Cardiac fibroblast (primary cell): ENCODE measurements around the gene GNG11.
"Not testable (repeated sequence)": the region's sequence is repeated elsewhere in the genome, so short reads cannot be mapped to it uniquely, and the experiment has no call there.

Experiments used
- DNase-seq, 2 donors: peaks; one replicate each; pipeline versions ENCODE4 v3.0.0 to v3.0.0-alpha.2; 2010; ENCODE audit warnings: low read depth in 2 of 2
- H3K4me3 ChIP-seq, 2 donors: replicated peaks in 1 of 2; 1 replicate in 1 of 2; 2 replicates in 1 of 2; pipeline ENCODE4 v1.5.1; 2011; ENCODE audit warnings: low read depth in 2 of 2, low read length in 2 of 2, mild to moderate bottlenecking in 2 of 2, moderate library complexity in 1 of 2
- TF ChIP-seq, protein P1 (sequence below): IDR thresholded peaks from one replicate; pipeline ENCODE4 v1.5.1; 2011; ENCODE audit warnings: low read depth, mild to moderate bottlenecking, low read length, inconsistent platforms

GNG11 gene

DNA sequence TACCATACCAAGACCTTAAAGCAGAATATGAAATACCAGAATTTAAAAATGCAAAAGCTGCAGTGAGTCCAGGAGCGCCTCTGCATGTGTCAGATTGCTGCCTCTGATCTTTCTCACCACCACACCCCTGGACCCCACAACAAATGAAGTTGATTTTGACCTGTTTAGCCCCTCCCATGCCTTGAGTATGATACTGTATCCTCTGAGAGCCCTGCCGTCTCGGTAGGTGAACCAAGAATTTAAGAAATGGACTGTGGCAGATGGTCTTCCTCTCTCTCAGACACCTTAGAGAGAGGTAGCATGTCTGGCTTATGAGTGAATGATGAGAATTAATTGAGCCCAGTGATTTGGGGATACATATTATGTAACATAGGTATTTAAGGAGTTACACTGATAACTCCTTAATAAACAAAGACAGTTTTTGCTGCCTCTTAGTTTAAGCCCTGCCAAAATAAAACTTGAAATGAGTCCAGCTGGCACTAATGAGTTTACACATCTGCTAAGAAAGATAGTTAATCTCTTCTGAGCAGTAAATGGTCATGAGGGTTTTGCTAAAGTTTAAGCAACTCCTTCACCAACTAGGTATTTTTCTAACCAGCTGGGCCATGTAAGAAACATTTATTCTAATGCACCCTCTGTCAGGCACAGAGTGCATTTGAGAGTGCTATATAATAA lies 26.4 kb upstream of the GNG11 start:
- no peak overlapping the region for H3K4me3 ChIP-seq
- DNase-seq: peak in 1 of 2 donors; percentile 79
- TF ChIP-seq, protein P1, sequence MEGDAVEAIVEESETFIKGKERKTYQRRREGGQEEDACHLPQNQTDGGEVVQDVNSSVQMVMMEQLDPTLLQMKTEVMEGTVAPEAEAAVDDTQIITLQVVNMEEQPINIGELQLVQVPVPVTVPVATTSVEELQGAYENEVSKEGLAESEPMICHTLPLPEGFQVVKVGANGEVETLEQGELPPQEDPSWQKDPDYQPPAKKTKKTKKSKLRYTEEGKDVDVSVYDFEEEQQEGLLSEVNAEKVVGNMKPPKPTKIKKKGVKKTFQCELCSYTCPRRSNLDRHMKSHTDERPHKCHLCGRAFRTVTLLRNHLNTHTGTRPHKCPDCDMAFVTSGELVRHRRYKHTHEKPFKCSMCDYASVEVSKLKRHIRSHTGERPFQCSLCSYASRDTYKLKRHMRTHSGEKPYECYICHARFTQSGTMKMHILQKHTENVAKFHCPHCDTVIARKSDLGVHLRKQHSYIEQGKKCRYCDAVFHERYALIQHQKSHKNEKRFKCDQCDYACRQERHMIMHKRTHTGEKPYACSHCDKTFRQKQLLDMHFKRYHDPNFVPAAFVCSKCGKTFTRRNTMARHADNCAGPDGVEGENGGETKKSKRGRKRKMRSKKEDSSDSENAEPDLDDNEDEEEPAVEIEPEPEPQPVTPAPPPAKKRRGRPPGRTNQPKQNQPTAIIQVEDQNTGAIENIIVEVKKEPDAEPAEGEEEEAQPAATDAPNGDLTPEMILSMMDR: no peak

- no peak for DNase-seq
- no peak overlapping the region for H3K4me3 ChIP-seq
These were observed 25.5 kb upstream of the GNG11 start for GRCh38 chr7:93895859-93896600.

DNA sequence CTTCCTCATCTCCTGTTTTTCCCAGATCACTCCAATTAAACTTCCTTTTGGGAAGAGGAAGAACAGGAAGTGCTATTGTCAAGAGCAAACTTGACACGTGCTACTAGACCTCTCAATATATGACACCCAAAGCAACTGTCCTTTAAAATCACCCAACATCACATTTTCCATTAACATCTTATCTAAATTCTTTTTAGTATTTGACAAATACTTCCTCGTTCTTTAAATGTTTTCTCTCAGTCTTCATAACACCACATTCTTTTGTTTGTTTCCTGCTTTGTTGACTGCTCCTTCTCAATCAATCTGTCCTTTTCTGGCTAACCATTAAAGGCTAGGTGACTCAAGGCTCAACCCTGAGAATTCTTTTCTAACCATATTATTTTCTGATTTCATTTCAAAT lies 23.9 kb upstream of the GNG11 start:
- H3K4me3 ChIP-seq: no peak overlapping the region
- TF ChIP-seq, protein P1: no peak
- no peak for DNase-seq

More at GRCh38 chr7:93895859-93896600, 25.5 kb upstream of the GNG11 start:
- TF ChIP-seq, protein P1: no peak

DNA sequence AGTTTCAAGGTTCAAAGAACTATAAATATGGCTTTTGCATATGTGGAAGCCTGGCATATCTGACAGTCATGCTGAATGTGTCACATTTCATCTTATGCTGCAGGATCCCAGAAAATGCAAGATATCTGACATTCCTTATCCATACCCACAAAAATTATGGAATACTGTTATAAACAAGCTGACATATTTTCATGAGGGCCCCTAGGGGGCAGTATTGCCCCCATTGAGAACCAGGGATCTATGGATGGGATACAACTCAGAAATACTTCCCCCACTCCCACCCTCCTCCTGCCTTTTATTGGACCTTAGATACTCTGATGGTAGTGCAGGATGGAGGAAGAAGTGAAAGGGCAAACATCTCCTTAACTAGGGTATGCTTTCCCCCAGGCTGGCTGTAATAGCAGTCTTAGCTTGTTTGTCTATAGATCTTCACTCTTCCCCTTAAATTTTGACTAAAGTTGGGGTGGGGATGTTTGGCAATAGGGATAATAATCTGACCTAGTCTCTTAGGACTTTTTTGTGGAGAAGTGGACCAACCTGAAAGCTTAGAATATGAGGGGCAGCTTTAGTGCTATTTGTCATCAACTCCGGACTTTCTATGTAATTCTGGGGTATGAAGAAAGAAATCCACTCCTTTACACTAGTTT lies 18.6 kb upstream of the GNG11 start:
- no peak overlapping the region for H3K4me3 ChIP-seq
- TF ChIP-seq, protein P1: peak; percentile 87
- DNase-seq: peak; percentile 84 to 90

GRCh38 chr7:93906267-93906666 lies 15.3 kb upstream of the GNG11 start, which contains the start of gene GNGT1:
Gene GNGT1, plus strand, starts transcription at chr7:93906567. Its CDS starts 180 bp downstream, at chr7:93906747.
- no peak within 1 kb of the TSS for H3K4me3 ChIP-seq
- DNase-seq: no peak
- TF ChIP-seq, protein P1: no peak

GRCh38 chr7:93910076-93910994 lies 11.2 kb upstream of the GNG11 start:
- DNase-seq: peak; percentile 83 to 95
- TF ChIP-seq, protein P1: no peak
- no peak overlapping the region for H3K4me3 ChIP-seq

GRCh38 chr7:93911242-93911641 lies 10.3 kb upstream of the GNG11 start:
- H3K4me3 ChIP-seq, DNase-seq: not testable (repeated sequence)

- H3K4me3 ChIP-seq, DNase-seq: not testable (repeated sequence)
These were observed 9.9 kb upstream of the GNG11 start for GRCh38 chr7:93911661-93912060.
